GM19372 (cell line): Measurements from ENCODE around the gene NUP50.

Source experiments
- ATAC-seq: cut with Tn5 transposase; IDR thresholded peaks from one replicate; pipeline ENCODE4 v1.9.1; 2021; ENCODE audit warnings: mild to moderate bottlenecking, low read depth, moderate library complexity; ENCODE audit not compliant: unreplicated experiment

NUP50 gene

GRCh38 chr22:45225732-45226502 is 62.2 kb downstream of the NUP50 start:
- ATAC-seq: no peak

DNA sequence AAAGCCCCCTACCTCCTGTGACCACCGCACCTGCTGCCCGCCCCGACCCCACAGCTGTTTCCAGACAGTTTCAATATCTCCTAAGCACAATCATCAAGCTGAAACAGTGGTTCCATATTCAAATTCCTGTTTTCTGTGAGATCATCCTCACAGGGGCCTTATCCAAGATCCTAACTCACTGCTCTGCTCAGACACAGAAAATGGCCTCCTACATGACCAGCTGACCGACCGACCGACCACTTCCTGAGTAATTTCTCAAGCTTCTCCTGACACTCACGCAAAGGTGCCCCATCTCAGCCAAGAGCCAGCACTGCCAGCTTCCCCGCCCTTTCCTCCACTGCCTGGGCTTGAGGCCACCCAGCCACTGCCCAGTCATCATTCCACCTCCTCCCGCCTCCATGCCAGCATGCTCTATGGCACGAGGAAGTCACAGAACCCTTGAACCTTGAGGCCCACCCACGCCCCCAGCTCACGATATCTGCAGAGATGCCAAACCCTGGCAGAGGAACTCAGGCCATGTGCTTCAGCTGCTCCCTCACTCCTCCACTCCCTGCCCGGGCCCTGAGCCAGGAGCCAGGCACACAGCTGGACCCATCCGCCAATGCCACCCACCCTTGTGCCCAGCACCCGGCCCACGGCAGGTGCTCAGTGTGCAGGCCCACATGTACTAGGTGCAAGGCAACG is 62.9 kb downstream of the NUP50 start:
- ATAC-seq: no peak

DNA sequence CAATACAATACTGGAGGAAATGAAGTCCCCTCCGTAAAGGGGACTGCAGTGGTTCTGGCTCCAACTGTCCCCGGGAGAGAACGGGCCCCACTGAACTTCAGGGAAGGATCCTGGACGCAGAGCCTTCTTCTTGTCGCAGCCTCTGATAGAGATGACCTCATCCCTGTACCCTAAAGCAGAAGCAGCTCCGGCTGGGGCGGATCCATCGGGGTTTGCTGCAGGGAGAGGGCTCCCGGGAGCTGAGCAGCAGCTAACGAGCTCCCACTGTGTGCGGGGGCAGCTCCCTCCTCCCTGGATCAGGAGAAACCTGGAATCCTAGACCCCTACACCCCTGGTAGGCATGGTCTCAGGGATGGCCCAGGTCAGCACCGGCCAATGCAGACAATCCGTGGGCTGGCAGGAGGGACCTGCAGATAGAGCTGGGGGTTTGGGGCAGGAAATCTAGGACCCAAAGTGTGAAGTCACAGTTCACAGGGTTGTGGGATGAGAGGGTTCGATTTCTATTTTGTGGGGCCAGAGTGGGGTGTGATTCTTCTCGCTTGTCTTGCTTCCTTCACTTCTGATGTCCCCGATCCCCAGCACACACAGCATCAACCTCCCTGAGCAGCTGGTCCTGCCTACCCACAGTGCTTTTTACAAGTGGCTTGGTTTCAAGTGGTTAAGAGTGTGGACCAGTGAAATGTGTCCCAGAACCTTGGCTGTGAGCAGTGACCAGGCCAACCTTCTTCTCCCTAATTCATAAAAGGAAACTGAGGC is 64.1 kb downstream of the NUP50 start:
- no peak for ATAC-seq

DNA sequence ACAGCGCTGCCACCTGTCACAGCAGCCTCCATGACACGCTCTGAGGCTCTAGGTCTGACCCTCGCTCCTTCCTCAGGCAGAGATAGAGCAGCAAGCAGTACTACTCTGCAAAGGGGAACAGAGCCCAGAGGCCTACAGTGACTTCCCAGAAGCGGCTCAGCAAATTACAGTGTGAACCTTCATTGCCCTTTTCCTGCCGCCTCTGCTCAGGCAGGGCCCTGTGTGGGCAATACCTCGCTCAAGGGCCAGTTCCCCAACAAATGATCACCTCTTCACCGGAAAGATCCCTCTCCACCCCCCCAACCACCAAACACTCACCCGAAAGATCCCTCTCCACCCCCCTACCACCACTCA is 64.7 kb downstream of the NUP50 start:
- ATAC-seq: no peak

GRCh38 chr22:45229181-45229580 is 65.5 kb downstream of the NUP50 start:
- ATAC-seq: no peak

DNA sequence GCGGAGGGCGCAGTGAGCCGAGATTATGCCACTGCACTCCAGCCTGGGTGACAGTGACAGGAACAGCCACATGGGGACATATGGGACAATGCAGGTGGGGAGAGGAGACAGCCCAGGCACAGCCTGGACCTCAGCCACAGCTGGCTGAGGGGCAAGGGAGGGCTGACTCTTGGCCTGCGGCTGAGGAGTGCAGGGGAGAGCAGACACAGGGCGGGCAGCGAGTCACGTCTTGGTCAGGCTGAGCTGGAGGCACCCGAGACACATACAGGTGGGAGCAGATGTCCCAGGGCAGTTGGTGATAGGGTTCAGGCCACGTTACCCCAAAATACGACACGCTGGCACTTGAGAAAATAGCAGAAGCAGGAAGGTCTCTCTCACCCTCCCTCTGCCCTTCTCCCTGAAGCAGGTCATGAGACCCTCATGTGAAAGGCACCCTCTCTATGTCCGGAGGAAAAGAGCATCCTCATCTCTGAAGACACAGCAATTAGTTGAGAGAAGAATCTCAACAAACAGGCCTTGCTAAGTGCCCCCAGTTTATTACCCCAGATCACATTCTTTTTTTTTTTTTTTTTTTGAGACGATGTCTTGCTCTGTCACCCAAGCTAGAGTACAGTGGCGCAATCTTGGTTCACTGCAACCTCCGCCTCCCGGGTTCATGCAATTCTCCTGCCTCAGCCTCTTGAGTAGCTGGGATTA is 66.4 kb downstream of the NUP50 start:
- ATAC-seq: no peak

- ATAC-seq: no peak
Measured at GRCh38 chr22:45231293-45231692, 67.6 kb downstream of the NUP50 start.

DNA sequence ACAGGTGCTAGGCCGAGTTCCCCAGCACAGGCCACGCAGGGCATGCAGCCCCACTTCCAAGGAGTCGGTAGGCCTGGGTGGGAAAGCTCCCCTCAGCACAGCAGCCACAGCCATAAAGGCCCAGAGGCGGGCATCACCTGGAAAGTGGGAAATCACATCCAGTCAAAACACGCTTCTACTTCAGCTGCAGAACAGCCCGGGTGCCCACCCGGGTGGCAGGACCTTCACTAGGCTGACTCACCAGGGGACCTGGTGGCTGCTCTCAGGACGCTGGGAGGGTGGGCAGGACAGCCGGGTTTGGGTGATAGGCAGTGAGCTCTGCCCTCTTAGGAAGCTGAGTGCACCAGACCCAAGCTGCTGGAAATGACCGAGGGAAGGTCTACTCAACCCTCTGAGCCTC is 69.7 kb downstream of the NUP50 start:
- ATAC-seq: no peak

DNA sequence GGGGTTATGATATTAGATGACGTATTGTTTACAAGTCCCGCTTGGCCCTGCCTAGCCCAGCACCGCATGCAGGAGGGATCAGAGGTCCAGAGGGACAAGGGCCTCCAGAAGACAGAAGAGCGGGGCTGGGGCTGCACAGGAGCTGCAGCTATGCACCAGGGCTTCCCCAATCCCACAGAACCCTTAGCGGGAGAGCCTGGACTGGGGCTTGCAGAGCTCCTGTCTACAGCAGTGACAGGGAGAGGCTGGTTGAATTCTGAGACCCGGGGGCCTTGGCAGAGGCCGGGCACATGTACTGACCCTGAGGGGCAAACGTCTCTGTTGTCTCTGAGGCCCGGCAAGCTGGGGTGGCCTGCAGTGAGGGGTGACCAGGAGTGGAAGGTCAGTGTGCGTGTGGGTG is 70.1 kb downstream of the NUP50 start:
- no peak for ATAC-seq

DNA sequence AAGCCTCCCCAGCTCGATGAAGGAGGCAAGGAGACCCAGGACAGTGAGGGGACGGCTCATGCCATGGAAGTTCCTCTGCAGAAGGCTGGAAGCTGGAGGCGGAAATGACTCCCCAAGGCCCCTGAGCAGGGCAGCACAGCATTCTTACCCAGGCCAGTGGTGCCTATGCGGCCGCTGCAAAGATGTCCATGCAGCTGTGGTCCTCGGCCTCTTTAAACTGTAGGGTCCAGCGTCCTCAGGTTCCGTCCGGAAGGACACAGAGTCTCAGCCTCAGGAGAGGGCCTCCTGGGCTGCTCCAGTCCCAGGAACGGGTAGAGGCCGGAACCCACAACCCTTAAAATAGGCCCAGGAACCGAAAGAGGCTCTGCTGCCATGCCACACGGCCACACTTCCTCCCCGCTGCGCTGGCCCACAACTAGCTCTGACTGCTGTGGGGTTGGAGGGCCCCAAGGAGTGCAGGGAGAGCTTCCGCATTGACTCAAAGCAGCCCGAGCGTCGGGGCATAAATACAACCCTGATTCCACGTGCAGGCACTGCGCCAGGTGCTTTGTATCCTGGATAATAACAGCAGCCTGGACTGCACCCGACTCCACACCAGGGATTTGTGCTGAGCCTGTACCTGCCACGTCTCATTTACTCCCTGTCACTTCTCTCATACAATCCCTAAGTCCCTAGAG is 71.5 kb downstream of the NUP50 start:
- peak; percentile 63 for ATAC-seq

DNA sequence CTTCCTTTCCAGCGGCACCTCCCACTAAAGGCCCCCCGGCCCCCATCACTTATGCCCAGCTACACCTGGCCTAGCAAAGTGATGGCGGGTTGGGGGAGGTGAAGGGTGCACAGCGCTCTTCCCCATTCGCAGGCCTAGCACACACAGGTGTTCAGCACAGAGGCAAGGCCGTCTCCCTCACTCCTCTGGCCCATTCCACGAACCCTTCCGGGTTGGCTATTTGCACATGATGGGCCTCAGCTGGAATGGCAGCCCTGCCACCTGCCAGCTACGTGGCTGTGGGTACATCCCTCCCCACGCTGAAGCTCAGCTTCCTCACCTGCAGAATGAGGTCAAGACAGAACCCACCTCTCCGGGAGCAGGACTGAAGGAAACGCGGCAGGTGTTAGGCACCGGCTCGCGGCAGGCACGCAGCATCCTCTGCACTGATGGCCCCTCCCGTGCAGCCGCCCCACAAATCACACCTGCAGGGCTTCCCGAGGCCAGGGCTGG is 72.2 kb downstream of the NUP50 start:
- no peak for ATAC-seq

DNA sequence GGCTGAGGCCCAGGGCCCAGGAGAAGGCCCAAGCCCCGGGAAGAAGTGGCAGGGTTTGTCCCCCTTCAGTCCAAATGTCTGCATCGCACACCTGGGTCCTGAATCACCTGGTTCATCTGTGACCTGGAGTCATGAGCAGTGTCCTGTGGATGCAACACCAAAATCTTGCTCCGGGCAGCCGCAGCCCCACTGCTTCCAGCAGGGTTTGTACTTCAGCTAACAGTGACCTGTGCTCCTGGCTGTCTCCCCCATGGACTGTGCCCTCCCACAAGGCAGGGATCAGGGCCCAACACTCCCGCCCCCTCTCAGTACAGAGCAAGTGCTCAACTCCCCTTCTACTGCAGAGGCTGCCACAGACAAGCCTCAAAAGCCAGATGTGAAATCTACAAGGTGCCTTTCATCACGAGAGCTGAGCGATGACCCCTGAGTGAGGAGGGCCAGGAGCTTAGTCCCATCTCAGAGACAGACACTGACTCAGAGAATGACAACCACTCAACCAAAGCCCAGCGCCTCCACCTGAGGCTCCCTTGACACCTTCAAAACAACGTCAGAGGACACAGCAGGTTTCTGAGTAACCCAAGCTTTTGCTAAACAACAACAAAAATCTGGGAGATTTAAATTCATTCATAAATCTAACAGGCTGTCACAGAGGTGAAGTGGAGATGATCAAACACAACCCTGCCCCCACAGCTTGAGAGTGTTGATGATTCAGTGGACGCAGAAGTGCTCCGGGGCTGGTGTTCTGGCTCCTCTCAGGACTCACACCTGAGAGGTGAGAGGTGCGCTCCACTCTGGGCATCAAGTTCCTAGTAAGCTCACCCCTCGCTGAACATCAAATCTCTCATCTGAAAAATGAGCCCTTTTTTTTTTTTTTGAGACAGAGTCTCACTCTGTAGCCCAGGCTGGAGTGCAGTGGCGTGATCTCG is 73.6 kb downstream of the NUP50 start:
- ATAC-seq: no peak
